Endothelial cell (in vitro differentiated cells): ENCODE measurements around the gene MYBBP1A. TPM values are rescaled to one million over a fixed set of nuclear protein-coding genes. Genes with fewer than 3 reads are reported as not detected.

Source experiments
- DNase-seq: peaks from one replicate; pipeline ENCODE4 v3.0.0; 2021; ENCODE audit warnings: low spot score
- H3K27ac Mint-ChIP-seq: one replicate; pipeline ENCODE4 v1.8.0; 2021; ENCODE audit warnings: mixed read lengths, inconsistent platforms; ENCODE audit not compliant: unreplicated experiment
- H3K27me3 Mint-ChIP-seq: one replicate; pipeline ENCODE4 v1.8.0; 2021; ENCODE audit warnings: mild to moderate bottlenecking, moderate library complexity, mixed read lengths, inconsistent platforms; ENCODE audit not compliant: unreplicated experiment
- H3K36me3 Mint-ChIP-seq: one replicate; pipeline ENCODE4 v1.8.0; 2021; ENCODE audit warnings: mild to moderate bottlenecking, low read depth, mixed read lengths, inconsistent platforms; ENCODE audit not compliant: unreplicated experiment
- H3K4me1 Mint-ChIP-seq: one replicate; pipeline ENCODE4 v1.8.0; 2021; ENCODE audit warnings: mild to moderate bottlenecking, mixed read lengths, inconsistent platforms; ENCODE audit not compliant: unreplicated experiment
- H3K4me3 Mint-ChIP-seq: one replicate; pipeline ENCODE4 v1.8.0; 2021; ENCODE audit warnings: mild to moderate bottlenecking, mixed read lengths, inconsistent platforms; ENCODE audit not compliant: unreplicated experiment
- H3K9me3 Mint-ChIP-seq: one replicate; pipeline ENCODE4 v1.8.0; 2021; ENCODE audit warnings: mixed read lengths, inconsistent platforms; ENCODE audit not compliant: unreplicated experiment
- total RNA-seq: library from RNA; stranded (reverse); fragmentation: NEBNext Ultra II Directional; extraction: Animal tissue kit (Norgen Biotek cat#: 25700); gene quantifications from one replicate; pipeline ENCODE4 v1.2.1, GENCODE V29; 2021; ENCODE audit not compliant: unreplicated experiment
- TF ChIP-seq, protein P1 (sequence below): fragments of 200-600 bp; sonication (generic); IDR thresholded peaks from one replicate; pipeline ENCODE4 v1.5.0; 2021; ENCODE audit warnings: antibody characterized with exemption; ENCODE audit not compliant: unreplicated experiment

MYBBP1A gene
- total RNA-seq, 1 donor from 2014 or later: 32.4 TPM

DNA sequence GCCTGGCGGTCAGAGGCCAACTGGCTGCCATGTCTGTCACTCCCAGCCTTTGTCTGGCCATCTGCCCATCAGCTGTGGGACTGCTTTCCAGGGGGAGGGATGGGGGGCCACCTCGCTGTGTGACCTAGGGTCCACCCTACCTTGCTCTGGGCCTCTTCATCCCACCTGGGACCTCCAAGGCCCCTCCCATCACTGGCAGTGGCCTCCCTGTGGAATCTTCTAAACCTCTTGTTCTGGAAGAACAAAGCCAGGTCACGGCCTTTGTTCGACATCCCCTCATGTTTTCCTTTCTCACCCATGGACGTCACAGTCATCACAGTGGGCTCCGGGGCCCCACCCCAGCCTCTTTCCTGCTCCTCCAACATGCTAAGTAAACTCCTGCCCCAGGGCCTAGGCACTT is 32.5 kb downstream of the MYBBP1A start:
- Mint-ChIP-seq H3K9me3 (no peaks in the 10 kb centered on the region), H3K4me3 (peak overlapping the region; percentile 54), H3K27me3 (peaks cover 8% of the 10 kb centered on the region), H3K4me1 (peaks cover 65% of the 10 kb centered on the region), H3K36me3 (peaks cover 57% of the 10 kb centered on the region), H3K27ac (no peak overlapping the region)
- no peak for DNase-seq
- TF ChIP-seq, protein P1, sequence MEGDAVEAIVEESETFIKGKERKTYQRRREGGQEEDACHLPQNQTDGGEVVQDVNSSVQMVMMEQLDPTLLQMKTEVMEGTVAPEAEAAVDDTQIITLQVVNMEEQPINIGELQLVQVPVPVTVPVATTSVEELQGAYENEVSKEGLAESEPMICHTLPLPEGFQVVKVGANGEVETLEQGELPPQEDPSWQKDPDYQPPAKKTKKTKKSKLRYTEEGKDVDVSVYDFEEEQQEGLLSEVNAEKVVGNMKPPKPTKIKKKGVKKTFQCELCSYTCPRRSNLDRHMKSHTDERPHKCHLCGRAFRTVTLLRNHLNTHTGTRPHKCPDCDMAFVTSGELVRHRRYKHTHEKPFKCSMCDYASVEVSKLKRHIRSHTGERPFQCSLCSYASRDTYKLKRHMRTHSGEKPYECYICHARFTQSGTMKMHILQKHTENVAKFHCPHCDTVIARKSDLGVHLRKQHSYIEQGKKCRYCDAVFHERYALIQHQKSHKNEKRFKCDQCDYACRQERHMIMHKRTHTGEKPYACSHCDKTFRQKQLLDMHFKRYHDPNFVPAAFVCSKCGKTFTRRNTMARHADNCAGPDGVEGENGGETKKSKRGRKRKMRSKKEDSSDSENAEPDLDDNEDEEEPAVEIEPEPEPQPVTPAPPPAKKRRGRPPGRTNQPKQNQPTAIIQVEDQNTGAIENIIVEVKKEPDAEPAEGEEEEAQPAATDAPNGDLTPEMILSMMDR: no peak

DNA sequence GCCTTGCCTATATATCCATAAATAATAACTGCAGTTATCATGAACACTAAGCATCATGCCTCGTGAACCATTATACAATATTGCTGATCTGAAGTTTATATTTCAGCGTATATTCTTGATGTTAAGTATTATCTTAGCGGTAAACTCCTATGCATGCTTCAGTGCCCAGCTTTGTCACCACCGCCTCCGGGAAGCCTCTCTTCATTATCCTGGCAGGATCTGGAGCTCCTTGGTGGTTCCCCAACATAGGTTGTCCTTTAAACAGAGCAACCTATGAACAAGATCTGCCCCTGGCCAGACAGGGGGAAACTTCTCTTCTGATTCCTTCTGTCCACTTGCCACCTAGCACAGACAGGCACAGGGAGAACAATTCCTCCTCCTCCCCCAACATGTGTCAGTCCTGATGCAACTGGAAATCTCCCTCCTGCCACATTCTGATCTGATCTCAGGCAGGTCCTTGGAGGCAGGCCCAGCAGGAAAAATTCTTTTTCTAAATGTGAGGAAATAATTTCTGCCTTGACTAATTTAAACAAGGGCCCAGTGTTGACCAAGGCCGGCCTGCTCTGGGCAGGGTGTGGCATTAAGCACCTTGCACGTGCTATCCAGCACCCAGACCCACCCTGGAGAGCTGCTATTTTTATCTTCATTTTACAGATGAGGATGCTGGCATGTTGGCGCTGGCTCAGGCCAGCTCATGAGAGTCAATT is 34.1 kb downstream of the MYBBP1A start:
- DNase-seq: no peak
- Mint-ChIP-seq H3K4me3 (peak overlapping the region; percentile 23), H3K27me3 (peaks cover 7% of the 10 kb centered on the region), H3K36me3 (peaks cover 44% of the 10 kb centered on the region), H3K27ac (no peak overlapping the region), H3K4me1 (peaks cover 58% of the 10 kb centered on the region), H3K9me3 (no peaks in the 10 kb centered on the region)
- TF ChIP-seq, protein P1: no peak

DNA sequence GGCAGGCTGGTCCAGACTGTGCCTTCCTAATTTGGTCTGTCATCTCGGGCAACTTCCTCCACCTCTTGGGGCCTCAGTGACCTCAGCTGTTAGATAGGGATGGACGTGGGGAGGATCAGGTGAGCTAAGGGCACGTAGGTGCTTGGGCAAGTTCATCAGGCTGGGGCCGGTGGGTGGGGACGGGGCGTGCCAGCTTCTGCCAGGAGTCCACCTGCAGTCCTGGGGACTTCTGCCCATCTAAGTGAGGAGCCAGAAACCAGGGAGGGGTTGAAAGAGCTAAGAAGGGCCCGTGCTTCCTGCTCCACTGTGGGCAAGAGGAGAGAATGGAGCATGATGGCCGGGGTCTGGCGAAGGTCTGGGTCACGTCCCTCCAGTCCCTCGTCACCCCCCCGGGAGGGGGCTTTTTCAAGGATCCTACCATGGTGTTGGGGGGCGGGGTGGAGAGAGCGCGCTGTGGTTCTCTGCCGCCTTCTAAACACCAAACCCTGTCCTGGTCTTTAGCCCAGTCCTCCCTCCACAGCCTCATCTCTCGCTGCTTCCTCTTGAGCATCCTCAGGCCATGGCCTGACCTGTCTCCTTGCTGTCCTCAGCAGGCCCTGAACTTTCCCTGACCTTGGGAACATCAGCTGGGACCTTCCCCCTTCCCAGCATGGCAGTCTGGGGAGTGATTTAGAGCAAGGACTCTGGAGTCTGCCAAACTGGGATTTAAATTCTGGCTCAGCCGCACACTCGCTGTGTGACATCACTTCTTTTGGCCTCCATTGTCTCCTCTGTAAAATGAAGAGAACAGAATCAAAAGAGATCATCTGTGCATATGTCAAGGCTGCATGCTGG is 34.9 kb downstream of the MYBBP1A start:
- Mint-ChIP-seq H3K9me3 (no peaks in the 10 kb centered on the region), H3K4me3 (no peak overlapping the region), H3K27me3 (peaks cover 6% of the 10 kb centered on the region), H3K4me1 (peaks cover 53% of the 10 kb centered on the region), H3K27ac (peak overlapping the region; percentile 80), H3K36me3 (peaks cover 36% of the 10 kb centered on the region)
- no peak for DNase-seq
- TF ChIP-seq, protein P1: no peak

DNA sequence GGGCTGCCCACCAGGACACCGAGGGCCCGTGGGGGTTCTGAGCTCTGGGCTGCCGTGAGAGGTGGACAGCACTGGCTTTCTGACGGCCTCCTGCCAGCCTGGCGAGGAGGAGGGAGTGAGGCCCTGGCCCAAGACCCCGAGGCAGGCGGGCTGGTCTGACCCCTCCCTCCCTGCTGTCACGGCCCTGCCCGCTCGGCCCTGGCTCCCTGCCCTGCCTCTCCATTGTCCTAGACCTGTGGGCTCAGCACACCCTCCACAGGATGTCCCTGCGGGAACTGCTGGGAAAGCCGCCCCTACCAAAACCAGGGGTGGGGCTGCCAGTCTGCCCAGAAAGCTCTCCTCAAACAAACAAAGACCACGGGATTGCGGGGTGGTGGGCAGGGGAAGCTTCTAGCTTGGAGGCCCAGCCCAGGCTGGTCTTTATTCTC is 35.8 kb downstream of the MYBBP1A start:
- peaks cover 35% of the 10 kb centered on the region for H3K36me3 Mint-ChIP-seq
- H3K4me3 Mint-ChIP-seq: no peak overlapping the region
- H3K4me1 Mint-ChIP-seq: peaks cover 53% of the 10 kb centered on the region
- H3K27me3 Mint-ChIP-seq: peaks cover 9% of the 10 kb centered on the region
- no peak for DNase-seq
- TF ChIP-seq, protein P1: no peak
- peak overlapping the region; percentile 85 for H3K27ac Mint-ChIP-seq
- no peaks in the 10 kb centered on the region for H3K9me3 Mint-ChIP-seq

DNA sequence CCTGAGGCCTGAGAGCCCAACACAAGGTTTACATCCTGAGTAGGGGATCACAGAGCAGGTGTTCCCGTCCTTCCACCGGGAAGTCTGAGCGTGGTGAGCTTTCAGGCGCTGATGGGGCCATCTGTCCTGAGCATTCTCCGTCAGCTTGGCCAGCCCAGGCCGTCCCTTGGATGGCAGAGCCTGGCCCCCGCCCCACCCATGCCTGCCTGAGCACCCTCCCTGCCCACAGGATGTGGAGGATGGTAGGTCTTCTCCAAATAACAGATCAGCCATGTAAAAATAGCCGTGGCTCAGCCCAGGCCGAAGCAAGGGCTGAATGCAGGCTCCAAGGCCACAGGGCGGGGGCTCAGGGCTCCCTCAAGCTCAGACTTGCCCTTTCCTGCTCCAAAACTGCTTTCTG is 36.3 kb downstream of the MYBBP1A start:
- H3K27ac Mint-ChIP-seq: peak overlapping the region; percentile 92
- H3K4me3 Mint-ChIP-seq: no peak overlapping the region
- H3K4me1 Mint-ChIP-seq: peaks cover 53% of the 10 kb centered on the region
- H3K9me3 Mint-ChIP-seq: no peaks in the 10 kb centered on the region
- peaks cover 30% of the 10 kb centered on the region for H3K36me3 Mint-ChIP-seq
- peaks cover 13% of the 10 kb centered on the region for H3K27me3 Mint-ChIP-seq
- TF ChIP-seq, protein P1: no peak
- DNase-seq: no peak
